IPS-NIHi11 (cell line): Measurements from ENCODE around the gene SYNE3.

Experiments used
- DNase-seq: peaks from one replicate; pipeline ENCODE4 v3.0.0; 2012; ENCODE audit warnings: mixed read lengths, low spot score

The SYNE3 gene

GRCh38 chr14:95505030-95505589 lies 11.3 kb downstream of the SYNE3 start:
- DNase-seq, result no peak

DNA sequence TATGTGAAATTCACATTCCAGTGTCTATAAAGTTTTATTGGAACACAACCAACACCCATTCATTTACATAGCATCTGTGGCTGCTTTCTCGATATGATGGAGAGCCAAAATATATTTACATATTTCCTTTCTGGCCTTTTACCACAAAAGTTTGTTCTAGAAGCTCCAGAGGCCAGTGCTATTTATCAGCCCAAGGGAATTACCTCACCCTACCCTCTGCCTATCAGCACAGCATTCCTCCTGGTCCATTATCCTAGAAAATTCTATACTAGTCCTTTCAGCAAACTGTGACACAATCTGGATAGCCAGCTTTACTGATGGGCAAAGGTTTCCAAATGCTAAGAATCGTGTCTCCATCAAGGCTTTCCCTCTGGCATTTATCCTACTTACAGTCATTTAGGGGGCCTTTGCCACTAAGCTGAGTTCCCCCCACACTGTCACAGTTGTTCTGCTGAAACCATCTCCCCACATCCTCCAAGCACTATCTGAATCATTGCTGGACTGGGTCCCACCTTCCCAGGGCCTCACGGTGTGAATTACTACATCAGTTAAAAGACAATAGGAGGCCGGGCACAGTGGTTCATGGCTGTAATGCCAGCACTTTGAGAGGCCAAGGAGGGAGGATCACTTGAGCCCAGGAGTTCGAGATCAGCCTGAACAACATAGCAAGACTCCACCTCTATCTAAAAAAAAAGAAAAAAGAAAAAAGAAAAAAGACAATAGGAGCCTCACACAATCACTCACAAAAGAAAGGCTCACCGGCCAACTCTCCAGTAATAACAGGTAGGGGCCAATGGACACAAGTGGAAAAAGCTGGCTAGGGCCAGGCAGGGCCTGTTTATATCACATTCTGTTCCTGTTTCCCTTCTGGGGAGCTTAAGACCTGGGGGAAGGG lies 12.1 kb downstream of the SYNE3 start:
- no peak for DNase-seq

DNA sequence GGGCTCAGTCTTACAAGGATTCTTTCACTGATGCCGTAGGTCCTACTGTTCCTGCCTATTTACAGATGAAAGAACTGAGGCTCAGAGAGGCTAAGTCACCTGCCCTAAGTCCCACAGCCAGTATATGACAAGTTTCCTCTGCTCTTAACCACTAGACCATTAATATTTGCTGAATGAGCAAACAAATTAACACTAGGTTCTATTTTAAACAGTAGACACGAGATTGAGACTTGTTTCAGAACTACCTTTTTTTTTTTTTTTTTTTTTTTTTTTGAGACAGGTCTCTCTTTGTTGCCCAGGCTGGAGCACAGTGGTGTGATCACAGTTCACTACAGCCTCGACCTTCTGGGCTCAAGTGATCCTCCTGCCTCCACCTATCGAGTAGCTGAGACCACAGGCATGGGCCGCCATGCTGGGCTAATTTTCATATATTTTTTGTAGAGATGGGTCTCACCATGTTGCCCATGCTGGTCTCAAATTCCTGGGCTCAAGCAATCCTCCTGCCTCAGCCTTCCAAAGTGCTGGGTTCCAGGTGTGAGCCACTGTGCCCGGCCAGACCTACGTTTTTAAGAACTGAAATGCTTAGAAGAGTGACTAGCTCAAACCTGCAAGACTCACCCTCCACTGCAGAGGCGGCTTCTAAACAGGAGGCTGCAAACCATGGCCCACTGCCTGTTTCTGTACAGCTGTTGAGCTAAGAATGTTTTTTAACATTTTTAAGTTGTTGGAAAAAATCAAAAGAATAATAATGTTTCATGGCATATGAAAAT lies 12.9 kb downstream of the SYNE3 start:
- no peak for DNase-seq

GRCh38 chr14:95502381-95502950 lies 14.0 kb downstream of the SYNE3 start:
- no peak for DNase-seq

GRCh38 chr14:95500772-95501401 lies 15.6 kb downstream of the SYNE3 start:
- DNase-seq, result no peak

GRCh38 chr14:95500201-95500681 lies 16.2 kb downstream of the SYNE3 start:
- no peak for DNase-seq

DNA sequence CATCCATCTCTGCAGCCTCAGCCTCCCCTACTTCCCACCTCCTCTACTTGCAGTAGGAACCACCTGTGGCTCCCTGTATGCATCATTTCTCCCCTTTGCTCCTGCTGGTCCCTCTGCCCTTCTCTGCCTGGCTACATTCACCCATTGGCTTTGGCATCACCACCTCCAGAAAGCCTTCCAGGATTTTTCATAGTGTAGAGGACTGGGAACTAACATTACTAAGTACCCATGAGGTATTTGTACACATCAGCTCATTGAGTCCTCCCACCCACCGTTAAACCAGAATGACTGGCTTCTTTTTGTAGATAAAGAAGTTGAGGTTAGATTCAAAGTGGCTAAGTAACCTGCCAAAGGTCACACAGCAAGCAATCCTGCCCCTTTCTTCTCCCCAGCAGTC lies 17.1 kb downstream of the SYNE3 start:
- DNase-seq, result no peak

GRCh38 chr14:95498622-95499353 lies 17.7 kb downstream of the SYNE3 start:
- DNase-seq, result no peak

DNA sequence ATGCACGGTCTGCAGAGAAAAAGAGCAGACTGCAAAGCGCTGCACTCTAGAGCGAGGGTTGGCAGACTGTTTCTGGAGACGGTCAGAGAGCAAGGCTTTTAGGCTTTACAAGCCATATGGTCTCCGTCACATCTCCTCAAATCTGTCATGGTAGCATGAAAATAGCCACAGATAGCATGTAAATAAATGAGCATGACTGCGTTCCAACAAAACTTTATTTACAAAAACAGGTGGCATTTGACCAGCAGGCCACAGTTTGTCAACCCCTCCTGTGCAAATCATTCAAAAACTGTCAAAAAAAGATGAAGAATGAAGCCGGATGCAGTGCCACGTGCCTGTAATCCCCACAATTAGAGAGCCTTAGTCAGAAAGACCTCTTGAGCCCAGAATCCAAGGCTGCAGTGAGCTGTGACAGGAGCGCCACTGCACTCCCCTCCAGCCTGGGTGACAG lies 18.9 kb downstream of the SYNE3 start:
- no peak for DNase-seq

GRCh38 chr14:95496690-95497259 lies 19.7 kb downstream of the SYNE3 start:
- DNase-seq, result no peak

DNA sequence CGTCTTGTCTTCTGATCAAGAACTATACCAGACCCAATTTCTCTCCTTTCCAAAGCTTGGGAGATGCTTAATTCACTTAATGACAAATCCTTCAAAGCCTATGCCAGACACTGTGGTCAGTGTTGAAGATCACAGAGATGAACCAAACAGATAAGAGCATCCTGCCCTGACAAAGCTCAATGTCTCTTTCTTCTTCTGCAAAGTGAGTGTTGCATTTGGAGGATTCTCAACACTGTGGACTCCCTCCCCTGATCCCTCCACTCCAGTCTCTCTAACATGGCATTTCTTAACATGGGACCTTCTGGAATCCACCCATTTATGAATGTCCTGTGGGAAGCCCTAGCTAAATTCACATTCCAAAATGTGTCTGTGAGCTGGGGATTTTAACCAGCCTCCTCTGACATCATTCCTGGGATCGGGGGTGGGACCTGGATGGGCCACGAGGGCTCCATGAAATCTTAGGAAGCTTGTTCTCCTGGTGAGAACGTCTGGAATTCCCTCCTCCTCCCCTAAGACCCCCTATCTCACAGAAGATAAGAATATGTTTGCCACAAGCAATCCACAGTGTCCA lies 20.3 kb downstream of the SYNE3 start:
- no peak for DNase-seq

- no peak for DNase-seq
These were observed 20.9 kb downstream of the SYNE3 start for GRCh38 chr14:95495538-95496025.

DNA sequence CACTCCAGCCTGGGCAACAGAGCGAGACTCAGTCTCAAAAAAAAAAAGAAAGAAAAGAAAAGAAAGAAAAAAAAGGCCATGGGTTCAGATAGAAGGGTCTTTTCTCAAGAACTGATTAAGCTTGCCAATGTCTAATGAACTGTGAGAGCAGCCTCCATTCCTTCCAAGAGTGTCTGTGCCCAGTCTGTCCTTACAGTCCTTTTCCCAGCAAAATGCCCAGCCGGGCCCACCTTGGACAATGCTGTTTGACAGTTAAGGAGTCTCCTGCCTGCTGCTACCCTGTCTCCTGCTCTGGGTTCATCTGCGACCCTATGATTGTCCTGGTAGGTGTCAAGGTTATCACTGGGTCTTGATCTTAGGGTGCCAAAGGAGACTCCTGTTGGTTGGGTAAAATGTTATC lies 21.4 kb downstream of the SYNE3 start:
- no peak for DNase-seq

GRCh38 chr14:95494456-95494855 lies 22.0 kb downstream of the SYNE3 start:
- no peak for DNase-seq

GRCh38 chr14:95493976-95494375 lies 22.5 kb downstream of the SYNE3 start:
- no peak for DNase-seq

DNA sequence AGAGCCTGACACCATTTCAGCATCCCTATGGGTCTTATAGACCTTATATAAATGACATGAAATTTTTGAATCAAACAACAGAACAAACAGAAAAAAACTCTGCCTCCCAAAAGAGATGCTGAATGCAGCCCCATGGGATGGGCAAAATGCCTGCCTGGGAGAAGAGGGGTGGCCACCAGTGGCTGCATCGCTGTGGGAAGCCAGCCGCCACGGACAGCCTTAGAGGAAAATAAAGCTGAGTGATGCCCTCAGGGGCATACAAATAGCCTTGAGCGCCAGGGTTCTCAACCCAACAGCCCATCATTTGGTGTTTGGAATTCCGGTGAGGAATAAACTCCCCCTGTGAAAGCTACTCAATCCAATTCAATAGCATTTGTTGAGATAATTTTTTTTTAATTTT lies 22.9 kb downstream of the SYNE3 start:
- DNase-seq, result no peak

- DNase-seq, result no peak
These were observed 24.4 kb downstream of the SYNE3 start for GRCh38 chr14:95491936-95492608.

- DNase-seq, result no peak
These were observed 25.6 kb downstream of the SYNE3 start for GRCh38 chr14:95490727-95491451.

- DNase-seq, result no peak
These were observed 26.3 kb downstream of the SYNE3 start for GRCh38 chr14:95490138-95490509.
